ENCODE measurements around the gene SPDYE9. TPM values are rescaled to one million over a fixed set of nuclear protein-coding genes. Genes with fewer than 3 reads are reported as not detected.
A peak's percentile ranks its signal among the peaks of the same experiment; 100 is the strongest.
"Not testable (repeated sequence)": the region's sequence is repeated elsewhere in the genome, so short reads cannot be mapped to it uniquely, and the experiment has no call there.

SPDYE9 gene
- total RNA-seq = not detected in 3 replicates
- long read RNA-seq, partial matches to known transcripts = 0 of 1 reads
- long read RNA-seq, other reads (novel, unspliced or antisense) = 1 of 1 reads

GRCh38 chr7:73085938-73086337 lies at the start of gene SPDYE9:
SPDYE9 (minus strand) TSS chr7:73086038; CDS start chr7:73084238, 1,800 bp downstream.
- H3K9me3 Mint-ChIP-seq (ENCODE audit: low read depth); DNase-seq (ENCODE audit: low spot score); H3K27me3 Mint-ChIP-seq (ENCODE audit: low read depth); H3K4me1 Mint-ChIP-seq (ENCODE audit: low read depth); H3K27ac Mint-ChIP-seq (ENCODE audit: unreplicated experiment); H3K36me3 Mint-ChIP-seq (ENCODE audit: low read depth); H3K4me3 Mint-ChIP-seq (ENCODE audit: unreplicated experiment): not testable (repeated sequence)

GRCh38 chr7:73134866-73135265 lies 49.0 kb upstream of the SPDYE9 start:
- not testable (repeated sequence) for DNase-seq (ENCODE audit: low spot score); H3K4me1 Mint-ChIP-seq (ENCODE audit: low read depth); H3K4me3 Mint-ChIP-seq (ENCODE audit: unreplicated experiment)

GRCh38 chr7:73132651-73133217 lies 46.9 kb upstream of the SPDYE9 start:
- not testable (repeated sequence) for H3K27ac Mint-ChIP-seq (ENCODE audit: unreplicated experiment); H3K4me1 Mint-ChIP-seq (ENCODE audit: low read depth); H3K36me3 Mint-ChIP-seq (ENCODE audit: low read depth); H3K4me3 Mint-ChIP-seq (ENCODE audit: unreplicated experiment); DNase-seq (ENCODE audit: low spot score); H3K27me3 Mint-ChIP-seq (ENCODE audit: low read depth); H3K9me3 Mint-ChIP-seq (ENCODE audit: low read depth)

More at GRCh38 chr7:73134866-73135265, 49.0 kb upstream of the SPDYE9 start:
- H3K36me3 Mint-ChIP-seq (ENCODE audit: low read depth); H3K27ac Mint-ChIP-seq (ENCODE audit: unreplicated experiment); H3K9me3 Mint-ChIP-seq (ENCODE audit: low read depth); H3K27me3 Mint-ChIP-seq (ENCODE audit: low read depth): not testable (repeated sequence)

GRCh38 chr7:73130612-73131011 lies 44.8 kb upstream of the SPDYE9 start:
- not testable (repeated sequence) for H3K27ac Mint-ChIP-seq (ENCODE audit: unreplicated experiment); DNase-seq (ENCODE audit: low spot score); H3K36me3 Mint-ChIP-seq (ENCODE audit: low read depth)

GRCh38 chr7:73124126-73124525 lies 38.3 kb upstream of the SPDYE9 start:
- not testable (repeated sequence) for DNase-seq (ENCODE audit: low spot score); H3K9me3 Mint-ChIP-seq (ENCODE audit: low read depth); H3K4me1 Mint-ChIP-seq (ENCODE audit: low read depth); H3K36me3 Mint-ChIP-seq (ENCODE audit: low read depth); H3K27ac Mint-ChIP-seq (ENCODE audit: unreplicated experiment); H3K4me3 Mint-ChIP-seq (ENCODE audit: unreplicated experiment); H3K27me3 Mint-ChIP-seq (ENCODE audit: low read depth)
- TF ChIP-seq CTCF (IDR thresholded peaks at IDR 0.05) = peak; percentile 8

More at GRCh38 chr7:73130612-73131011, 44.8 kb upstream of the SPDYE9 start:
- H3K27me3 Mint-ChIP-seq (ENCODE audit: low read depth); H3K9me3 Mint-ChIP-seq (ENCODE audit: low read depth); H3K4me3 Mint-ChIP-seq (ENCODE audit: unreplicated experiment); H3K4me1 Mint-ChIP-seq (ENCODE audit: low read depth): not testable (repeated sequence)

- not testable (repeated sequence) for H3K4me3 Mint-ChIP-seq (ENCODE audit: unreplicated experiment); H3K27me3 Mint-ChIP-seq (ENCODE audit: low read depth); H3K36me3 Mint-ChIP-seq (ENCODE audit: low read depth); DNase-seq (ENCODE audit: low spot score); H3K27ac Mint-ChIP-seq (ENCODE audit: unreplicated experiment); H3K9me3 Mint-ChIP-seq (ENCODE audit: low read depth); H3K4me1 Mint-ChIP-seq (ENCODE audit: low read depth)
Measured at GRCh38 chr7:73122778-73123447, 37.1 kb upstream of the SPDYE9 start.

GRCh38 chr7:73118155-73118554 lies 32.3 kb upstream of the SPDYE9 start:
- not testable (repeated sequence) for H3K36me3 Mint-ChIP-seq (ENCODE audit: low read depth); H3K27ac Mint-ChIP-seq (ENCODE audit: unreplicated experiment); H3K9me3 Mint-ChIP-seq (ENCODE audit: low read depth); H3K27me3 Mint-ChIP-seq (ENCODE audit: low read depth); H3K4me3 Mint-ChIP-seq (ENCODE audit: unreplicated experiment); DNase-seq (ENCODE audit: low spot score); H3K4me1 Mint-ChIP-seq (ENCODE audit: low read depth)

GRCh38 chr7:73057811-73058210 lies 28.0 kb downstream of the SPDYE9 start, which contains the start of gene SPDYE11:
SPDYE11 (minus strand) TSS chr7:73057911; CDS start chr7:73056111, 1,800 bp downstream.
- H3K4me1 Mint-ChIP-seq (ENCODE audit: low read depth); H3K27me3 Mint-ChIP-seq (ENCODE audit: low read depth); H3K9me3 Mint-ChIP-seq (ENCODE audit: low read depth); H3K4me3 Mint-ChIP-seq (ENCODE audit: unreplicated experiment); H3K27ac Mint-ChIP-seq (ENCODE audit: unreplicated experiment); DNase-seq (ENCODE audit: low spot score); H3K36me3 Mint-ChIP-seq (ENCODE audit: low read depth): not testable (repeated sequence)

GRCh38 chr7:73029666-73030065 lies 56.2 kb downstream of the SPDYE9 start, which contains the start of gene SPDYE8:
SPDYE8 (minus strand) TSS chr7:73029766; CDS start chr7:73027966, 1,800 bp downstream.
- not testable (repeated sequence) for H3K4me1 Mint-ChIP-seq (ENCODE audit: low read depth); H3K27me3 Mint-ChIP-seq (ENCODE audit: low read depth); H3K27ac Mint-ChIP-seq (ENCODE audit: unreplicated experiment)

More at GRCh38 chr7:73029666-73030065, 56.2 kb downstream of the SPDYE9 start, which contains the start of gene SPDYE8:
- H3K4me3 Mint-ChIP-seq (ENCODE audit: unreplicated experiment); DNase-seq (ENCODE audit: low spot score); H3K9me3 Mint-ChIP-seq (ENCODE audit: low read depth); H3K36me3 Mint-ChIP-seq (ENCODE audit: low read depth): not testable (repeated sequence)

All from chondrocyte (in vitro differentiated cells).